ENCODE data around the gene PIAS1. TPM values are rescaled to one million over a fixed set of nuclear protein-coding genes. Genes with fewer than 3 reads are reported as not detected.

The PIAS1 gene
- total RNA-seq, 1 experiment from 2014 or later, result 25.9 TPM

- TF ChIP-seq SIN3A (IDR thresholded peaks at IDR 0.05; ENCODE audit: low read depth), result no peak
- TF ChIP-seq CEBPB (IDR thresholded peaks at IDR 0.05; ENCODE audit: low read depth), result no peak
- no peak for TF ChIP-seq JUND (IDR thresholded peaks at IDR 0.05)
- TF ChIP-seq TCF7L2 (IDR thresholded peaks at IDR 0.05; ENCODE audit: borderline replicate concordance, extremely low read depth, insufficient read depth, insufficient read length), result no peak
- TF ChIP-seq YY1 (IDR thresholded peaks at IDR 0.05; ENCODE audit: extremely low read depth, insufficient replicate concordance, low read depth, low read length), result no peak
- TF ChIP-seq POLR2AphosphoS5 (IDR thresholded peaks at IDR 0.05; ENCODE audit: low read depth, low read length), result no peak
- no peak for TF ChIP-seq SP1 (IDR thresholded peaks at IDR 0.05; ENCODE audit: low read depth)
- no peak for TF ChIP-seq REST (IDR thresholded peaks at IDR 0.05; ENCODE audit: low read depth)
- no peak for TF ChIP-seq ZNF274 (IDR thresholded peaks at IDR 0.05; ENCODE audit: low read depth, low read length)
- no peak for TF ChIP-seq EGR1 (IDR thresholded peaks at IDR 0.05; ENCODE audit: low read depth)
- no peak for TF ChIP-seq ATF3 (IDR thresholded peaks at IDR 0.05)
- no peak for TF ChIP-seq FOSL1 (IDR thresholded peaks at IDR 0.05; ENCODE audit: low read depth)
- Histone ChIP-seq H3K9me3 (ENCODE audit: control insufficient read depth in 1 of 2, insufficient read depth in 1 of 2, low read depth in 1 of 2, low read length in 2 of 2) (no peaks in the 10 kb centered on the region), H3K79me2 (ENCODE audit: insufficient read depth, low read length) (peaks cover 78% of the 10 kb centered on the region), H3K36me3 (ENCODE audit: control insufficient read depth in 1 of 2, insufficient read depth in 2 of 2, low read length in 2 of 2) (peaks cover 0 to 17% of the 10 kb centered on the region in 2 experiments; a peak in 2 of 4 replicates), H3K4me3 (replicated peaks in 1 of 2; ENCODE audit: low read depth in 1 of 2, low read length in 2 of 2) (no peak overlapping the region), H3K27ac (ENCODE audit: low read depth, low read length) (no peak overlapping the region), H3K4me1 (ENCODE audit: control insufficient read depth in 1 of 2, insufficient read depth in 2 of 2, low read length in 2 of 2) (no peaks in the 10 kb centered on the region), H3K9ac (ENCODE audit: low read length) (no peak overlapping the region), H2AFZ (ENCODE audit: low read depth, low read length, poor library complexity, severe bottlenecking) (no peak overlapping the region), H3K9me2 (ENCODE audit: insufficient read depth) (no peaks in the 10 kb centered on the region), H4K20me1 (ENCODE audit: insufficient read depth) (peaks cover 10% of the 10 kb centered on the region; the same call in 1 of the 2 replicates), H3K27me3 (ENCODE audit: insufficient read depth, low read length) (no peaks in the 10 kb centered on the region), H3K4me2 (ENCODE audit: low read length) (no peak overlapping the region)
- ChIA-PET RAD21 (ENCODE audit: low non-redundant PET in 1 of 2, low total read pairs in 2 of 2, uncharacterized antibody in 2 of 2, unreplicated experiment in 2 of 2) (no interaction called here), CTCF (no interaction called here), POLR2A (no interaction called here)
- no peak for ATAC-seq
- DNase-seq (ENCODE audit: low read depth, low spot score), result no peak
- BruUV-seq (replicated peaks), result no TSS peak
- intact Hi-C loops (cut with micrococcal nuclease), result no loop called here
Observed at GRCh38 chr15:68218331-68218730, 164.2 kb downstream of the PIAS1 start.

All from HCT116 (cell line).